HG03066 (cell line): ENCODE measurements around the gene PARP3.

ENCODE experiments used
- ATAC-seq: cut with Tn5 transposase; IDR thresholded peaks from one replicate; pipeline ENCODE4 v1.9.1; 2021; ENCODE audit warnings: low read depth; ENCODE audit not compliant: unreplicated experiment

Gene PARP3

DNA sequence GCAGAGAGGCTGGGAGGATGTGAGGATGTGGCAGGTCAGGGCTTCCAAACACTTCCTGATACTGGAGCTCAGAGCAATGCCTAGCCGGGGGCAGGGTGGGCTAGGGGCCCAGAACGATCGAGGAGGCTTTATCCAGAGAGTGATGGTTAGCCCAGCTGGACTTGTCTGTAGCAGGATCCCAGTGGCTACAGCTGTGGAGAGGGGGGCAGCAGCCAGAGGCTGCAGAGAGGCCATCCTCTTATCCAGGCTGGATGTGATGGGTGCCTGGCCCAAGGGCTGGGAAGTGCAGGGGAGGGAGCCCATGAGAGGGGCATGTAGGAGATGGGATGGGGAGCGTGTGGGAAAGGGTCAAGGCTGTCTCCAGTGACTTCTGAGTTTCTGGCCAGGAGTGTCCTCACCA is 4.6 kb downstream of the PARP3 start:
- ATAC-seq = no peak

GRCh38 chr3:51947215-51947900 is 5.2 kb downstream of the PARP3 start:
- ATAC-seq = no peak

DNA sequence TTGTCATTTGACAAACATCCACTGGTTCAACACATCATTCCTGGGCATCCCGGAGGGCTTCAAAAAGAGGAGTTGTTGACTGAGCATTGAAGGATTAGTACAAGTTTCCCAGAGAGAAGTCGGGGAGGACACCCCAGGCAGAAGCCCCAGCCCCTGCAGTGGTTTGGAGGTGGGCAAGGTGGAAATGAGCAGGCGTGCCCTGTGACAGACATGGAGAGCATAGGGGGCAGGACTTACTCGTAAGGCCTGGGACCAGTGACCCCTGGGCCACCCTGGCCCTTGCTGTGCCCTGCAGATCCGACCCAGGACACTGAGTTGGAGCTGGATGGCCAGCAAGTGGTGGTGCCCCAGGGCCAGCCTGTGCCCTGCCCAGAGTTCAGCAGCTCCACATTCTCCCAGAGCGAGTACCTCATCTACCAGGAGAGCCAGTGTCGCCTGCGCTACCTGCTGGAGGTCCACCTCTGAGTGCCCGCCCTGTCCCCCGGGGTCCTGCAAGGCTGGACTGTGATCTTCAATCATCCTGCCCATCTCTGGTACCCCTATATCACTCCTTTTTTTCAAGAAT is 5.9 kb downstream of the PARP3 start:
- no peak for ATAC-seq

DNA sequence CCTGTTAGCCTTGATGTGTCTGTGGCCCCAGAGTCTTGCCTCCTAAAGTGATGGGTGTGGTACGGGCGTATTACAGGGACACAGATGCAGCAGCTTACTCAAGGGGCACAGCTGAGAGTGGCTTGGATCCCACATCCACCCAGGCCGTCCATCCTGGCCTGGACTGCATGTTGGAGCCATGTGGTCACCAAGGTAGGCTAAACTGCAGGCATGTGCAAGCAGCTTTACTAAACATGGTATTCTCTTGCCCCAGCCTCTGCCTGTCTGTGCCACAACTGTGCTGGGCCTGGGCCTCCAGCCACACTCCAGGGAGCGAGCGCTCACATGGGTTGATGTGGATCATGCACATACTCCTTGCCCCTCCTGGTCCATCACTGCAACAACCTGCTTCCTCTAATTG is 7.0 kb downstream of the PARP3 start:
- ATAC-seq = no peak

DNA sequence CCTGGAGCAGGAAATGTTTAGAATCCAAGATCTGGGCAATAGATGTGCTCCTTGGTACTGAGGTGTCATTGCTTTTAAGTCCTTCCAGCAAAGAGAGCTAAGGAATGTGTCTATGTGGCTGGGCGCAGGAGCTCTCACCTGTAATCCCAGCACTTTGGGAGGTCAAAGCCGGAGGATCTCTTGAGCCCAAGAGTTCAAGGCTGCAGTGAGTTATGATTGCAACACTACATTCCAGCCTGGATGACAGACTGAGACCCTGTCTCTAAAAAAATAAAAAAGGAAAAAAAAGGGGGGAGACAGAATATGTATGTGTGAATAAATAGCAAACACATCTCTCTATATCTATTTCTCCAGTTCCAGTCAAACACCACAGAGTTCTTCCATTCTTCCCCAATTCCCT is 8.7 kb downstream of the PARP3 start:
- no peak for ATAC-seq

DNA sequence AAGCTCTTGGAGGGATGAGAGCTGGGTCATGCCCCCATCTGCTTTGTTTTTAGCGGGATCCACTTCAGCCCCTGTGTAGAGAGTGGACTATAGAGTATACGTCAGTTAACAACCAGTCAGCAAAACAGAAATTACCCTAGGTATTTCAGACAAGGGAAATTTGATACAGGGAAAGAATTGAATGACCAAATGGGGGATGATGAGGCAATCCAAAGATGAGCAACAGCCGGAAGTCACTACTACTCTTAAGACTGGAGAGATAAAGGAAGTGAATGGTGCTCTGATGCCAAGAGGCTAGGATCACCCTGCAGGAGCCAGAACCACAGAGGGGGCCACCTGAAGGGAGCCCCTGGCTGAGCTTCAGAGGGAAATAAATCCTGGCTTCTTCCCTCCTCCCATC is 11.3 kb downstream of the PARP3 start:
- ATAC-seq = no peak

- no peak for ATAC-seq
Measured at GRCh38 chr3:51954105-51954504, 11.9 kb downstream of the PARP3 start.

- ATAC-seq = no peak
Measured at GRCh38 chr3:51954713-51955112, 12.6 kb downstream of the PARP3 start.

DNA sequence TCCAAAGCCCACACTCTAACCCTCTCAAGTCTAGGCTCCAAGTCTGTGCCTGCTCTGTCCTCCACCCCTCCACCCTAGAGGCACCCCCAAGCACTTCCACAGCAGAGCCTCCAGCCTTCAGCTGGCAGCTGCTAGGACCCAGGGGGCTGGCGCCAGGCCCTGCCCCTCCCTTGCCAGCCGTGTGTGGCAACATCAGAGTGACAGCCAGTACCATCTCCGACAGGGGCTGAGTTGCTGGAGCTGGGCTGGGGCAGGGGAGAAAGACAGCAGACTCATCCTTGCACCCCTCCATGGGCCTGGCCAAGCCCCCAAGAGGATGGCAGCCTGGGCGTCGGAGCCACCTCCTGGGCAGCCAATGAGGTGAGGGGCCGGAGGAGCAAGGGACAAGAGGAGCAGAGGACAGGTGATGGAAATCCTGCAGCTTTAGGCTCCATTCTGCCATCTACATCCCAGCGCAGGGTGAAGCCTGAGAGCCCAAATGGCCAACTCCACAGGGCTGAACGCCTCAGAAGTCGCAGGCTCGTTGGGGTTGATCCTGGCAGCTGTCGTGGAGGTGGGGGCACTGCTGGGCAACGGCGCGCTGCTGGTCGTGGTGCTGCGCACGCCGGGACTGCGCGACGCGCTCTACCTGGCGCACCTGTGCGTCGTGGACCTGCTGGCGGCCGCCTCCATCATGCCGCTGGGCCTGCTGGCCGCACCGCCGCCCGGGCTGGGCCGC is 13.2 kb downstream of the PARP3 start, which contains the start of gene GPR62:
TSS of gene GPR62 (plus strand) at position 207 of the 718 bp plus-strand sequence. CDS start at position 479, 272 bp downstream.
- no peak for ATAC-seq

DNA sequence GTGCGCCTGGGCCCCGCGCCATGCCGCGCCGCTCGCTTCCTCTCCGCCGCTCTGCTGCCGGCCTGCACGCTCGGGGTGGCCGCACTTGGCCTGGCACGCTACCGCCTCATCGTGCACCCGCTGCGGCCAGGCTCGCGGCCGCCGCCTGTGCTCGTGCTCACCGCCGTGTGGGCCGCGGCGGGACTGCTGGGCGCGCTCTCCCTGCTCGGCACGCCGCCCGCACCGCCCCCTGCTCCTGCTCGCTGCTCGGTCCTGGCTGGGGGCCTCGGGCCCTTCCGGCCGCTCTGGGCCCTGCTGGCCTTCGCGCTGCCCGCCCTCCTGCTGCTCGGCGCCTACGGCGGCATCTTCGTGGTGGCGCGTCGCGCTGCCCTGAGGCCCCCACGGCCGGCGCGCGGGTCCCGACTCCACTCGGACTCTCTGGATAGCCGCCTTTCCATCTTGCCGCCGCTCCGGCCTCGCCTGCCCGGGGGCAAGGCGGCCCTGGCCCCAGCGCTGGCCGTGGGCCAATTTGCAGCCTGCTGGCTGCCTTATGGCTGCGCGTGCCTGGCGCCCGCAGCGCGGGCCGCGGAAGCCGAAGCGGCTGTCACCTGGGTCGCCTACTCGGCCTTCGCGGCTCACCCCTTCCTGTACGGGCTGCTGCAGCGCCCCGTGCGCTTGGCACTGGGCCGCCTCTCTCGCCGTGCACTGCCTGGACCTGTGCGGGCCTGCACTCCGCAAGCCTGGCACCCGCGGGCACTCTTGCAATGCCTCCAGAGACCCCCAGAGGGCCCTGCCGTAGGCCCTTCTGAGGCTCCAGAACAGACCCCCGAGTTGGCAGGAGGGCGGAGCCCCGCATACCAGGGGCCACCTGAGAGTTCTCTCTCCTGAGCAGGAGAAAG is 14.0 kb downstream of the PARP3 start:
- no peak for ATAC-seq

DNA sequence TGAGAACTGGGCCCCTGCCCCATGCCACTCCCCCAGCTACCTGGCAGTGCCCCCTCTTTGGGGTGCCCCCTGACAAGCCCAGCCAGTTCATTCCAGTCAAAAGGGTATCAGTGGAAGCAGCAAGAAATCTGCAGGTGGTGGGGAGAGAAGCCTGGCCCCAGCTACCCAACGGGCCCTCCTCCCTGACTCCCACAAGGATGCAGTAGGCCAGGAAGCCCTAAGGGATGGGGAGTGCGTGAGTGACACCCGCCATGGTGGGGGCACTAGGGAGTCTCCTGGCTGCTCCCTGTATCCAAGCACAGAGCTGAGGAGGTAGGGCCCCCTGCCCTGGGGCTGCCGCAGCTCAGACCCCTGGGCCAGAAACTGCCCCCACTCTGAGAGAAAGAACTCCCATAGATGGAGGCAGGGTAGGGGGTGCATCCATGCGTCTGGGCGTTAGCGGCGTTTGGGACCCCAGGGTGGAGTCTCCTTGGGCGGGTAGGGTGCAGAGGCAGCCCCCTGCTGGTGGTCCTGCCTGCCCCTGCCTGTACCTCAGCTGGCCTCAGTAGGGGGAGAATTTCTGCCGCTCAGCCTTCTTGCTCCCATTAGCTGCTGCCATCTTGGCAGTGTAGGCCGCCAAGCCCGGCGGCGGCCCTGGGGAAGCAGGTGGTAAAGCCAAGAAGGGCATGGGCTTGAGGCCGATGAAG is 15.5 kb downstream of the PARP3 start:
- ATAC-seq = no peak

GRCh38 chr3:51958603-51959521 is 16.7 kb downstream of the PARP3 start:
- ATAC-seq = no peak

DNA sequence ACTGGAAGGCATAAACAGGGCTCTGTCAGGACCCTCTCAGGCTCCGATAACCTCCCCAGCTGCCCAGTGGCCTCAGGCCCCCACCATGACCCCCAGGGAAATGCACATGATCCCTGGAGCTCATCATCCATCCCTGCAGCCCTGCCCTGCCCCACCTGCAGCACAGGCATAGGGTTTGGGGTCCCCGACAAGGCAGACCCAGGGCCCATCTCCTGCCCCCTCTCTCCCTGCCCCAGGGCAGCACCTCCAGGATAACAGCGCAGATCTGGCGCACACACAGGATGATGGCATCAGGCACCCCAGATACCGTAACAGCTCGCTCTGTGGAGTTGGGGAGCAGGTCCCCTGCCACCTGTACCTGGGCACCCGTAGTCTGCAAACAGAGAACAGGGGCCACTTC is 17.5 kb downstream of the PARP3 start:
- ATAC-seq = no peak

DNA sequence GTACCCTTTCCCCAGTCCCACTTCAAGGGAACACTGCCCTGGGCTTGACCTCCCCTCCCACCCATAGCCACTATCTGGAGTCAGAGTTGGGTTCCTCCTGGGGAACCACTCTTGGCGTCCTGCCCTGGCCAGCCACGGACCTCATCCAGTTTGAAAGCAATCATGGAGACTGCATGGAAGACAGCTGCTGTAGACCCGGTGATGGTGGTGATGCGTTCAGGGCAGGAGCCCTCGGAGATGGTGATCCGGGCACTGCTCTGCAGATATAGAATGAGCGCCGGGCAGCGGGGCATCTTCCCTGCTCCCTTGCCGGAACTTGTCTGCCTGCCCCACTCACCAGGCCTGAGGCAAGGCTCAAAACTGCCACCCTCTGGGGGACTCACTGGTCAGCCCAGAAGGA is 18.2 kb downstream of the PARP3 start:
- ATAC-seq = no peak

- ATAC-seq = no peak
Measured at GRCh38 chr3:51961011-51961410, 18.8 kb downstream of the PARP3 start.

DNA sequence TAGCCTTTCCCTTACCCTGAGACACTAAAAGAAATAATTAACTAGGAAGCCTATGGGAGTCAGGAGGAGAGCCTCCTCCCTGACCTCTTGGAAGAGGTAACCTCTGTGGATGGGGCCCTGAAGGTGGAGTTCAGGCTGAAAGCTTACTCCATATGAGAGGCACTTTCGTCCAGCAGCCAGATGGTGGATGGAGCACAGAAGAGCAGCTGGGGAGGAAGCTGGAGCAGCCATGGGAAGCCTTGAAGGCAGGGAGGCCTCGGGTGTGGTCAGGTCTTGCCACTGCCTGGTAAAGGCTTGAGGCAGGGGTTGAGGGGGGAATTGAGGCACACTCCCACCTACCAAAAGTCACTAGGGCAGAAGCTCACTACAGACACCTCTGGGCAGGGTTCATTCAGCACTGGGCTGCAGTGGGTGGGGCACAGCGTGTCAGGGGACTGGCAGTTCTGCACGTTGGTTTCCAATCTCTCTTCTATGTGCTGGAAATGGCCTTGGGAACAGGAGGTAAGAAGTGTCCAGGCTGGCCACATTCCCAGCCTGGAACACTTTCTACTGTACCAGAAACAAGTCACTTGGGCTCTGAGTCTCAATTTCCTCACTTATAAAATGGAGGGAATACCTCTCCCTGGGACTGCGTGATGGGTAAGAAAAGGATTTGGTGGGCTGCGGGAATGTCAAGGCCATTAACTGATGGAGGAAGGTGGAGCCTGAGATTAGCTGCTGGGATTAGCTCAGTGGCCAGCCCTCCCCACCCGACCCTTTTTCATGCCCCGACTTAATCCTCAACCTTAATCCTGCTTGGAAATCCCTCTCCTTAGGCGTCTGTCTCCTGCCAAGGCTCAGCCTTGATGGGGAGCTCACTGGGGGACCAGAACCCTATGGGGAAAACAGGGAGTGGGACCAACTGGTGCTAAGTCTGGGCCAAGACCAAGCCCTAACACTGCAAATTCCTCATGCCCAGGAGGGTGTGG is 19.7 kb downstream of the PARP3 start:
- no peak for ATAC-seq

- ATAC-seq = no peak
Measured at GRCh38 chr3:51962854-51963530, 20.8 kb downstream of the PARP3 start.
